DOHH2 (cell line): ENCODE results near the gene FXYD1.

ENCODE experiments used
- CTCF ChIP-seq: fragments of 200-600 bp; sonication (generic); IDR thresholded peaks from one replicate; pipeline ENCODE4 v1.5.1; 2014; ENCODE audit warnings: antibody characterized with exemption, mild to moderate bottlenecking, low read depth, low read length; ENCODE audit not compliant: poor library complexity, severe bottlenecking
- EZH2phosphoT487 ChIP-seq: fragments of 200-600 bp; sonication (generic); IDR thresholded peaks from 2 replicates; pipeline ENCODE4 v1.6.1; 2017; ENCODE audit warnings: borderline replicate concordance, mild to moderate bottlenecking, antibody characterized with exemption, low read length, moderate library complexity, mixed read lengths

- TF ChIP-seq CTCF (no peak), EZH2phosphoT487 (no peak)
These were observed 5.6 kb downstream of the FXYD1 start for GRCh38 chr19:35144259-35144599.
